ENCODE results near the gene ATP2B3.

GRCh38 chrX:153627675-153628111 lies 110.3 kb downstream of the ATP2B3 start:
- TF ChIP-seq EP300 (IDR thresholded peaks at IDR 0.05), result no peak
- TF ChIP-seq CTCF (IDR thresholded peaks at IDR 0.05), result no peak
- TF ChIP-seq POLR2AphosphoS5 (IDR thresholded peaks at IDR 0.05), result no peak
- no peak for TF ChIP-seq POLR2A (IDR thresholded peaks at IDR 0.05; ENCODE audit: low read depth)
